HG03135 (cell line): Measurements from ENCODE around the gene SUFU.
"Not testable (repeated sequence)": the region's sequence is repeated elsewhere in the genome, so short reads cannot be mapped to it uniquely, and the experiment has no call there.

Experiments
- ATAC-seq: cut with Tn5 transposase; IDR thresholded peaks from one replicate; pipeline ENCODE4 v1.9.1; 2021; ENCODE audit warnings: mild to moderate bottlenecking, moderate library complexity; ENCODE audit not compliant: unreplicated experiment

SUFU gene

DNA sequence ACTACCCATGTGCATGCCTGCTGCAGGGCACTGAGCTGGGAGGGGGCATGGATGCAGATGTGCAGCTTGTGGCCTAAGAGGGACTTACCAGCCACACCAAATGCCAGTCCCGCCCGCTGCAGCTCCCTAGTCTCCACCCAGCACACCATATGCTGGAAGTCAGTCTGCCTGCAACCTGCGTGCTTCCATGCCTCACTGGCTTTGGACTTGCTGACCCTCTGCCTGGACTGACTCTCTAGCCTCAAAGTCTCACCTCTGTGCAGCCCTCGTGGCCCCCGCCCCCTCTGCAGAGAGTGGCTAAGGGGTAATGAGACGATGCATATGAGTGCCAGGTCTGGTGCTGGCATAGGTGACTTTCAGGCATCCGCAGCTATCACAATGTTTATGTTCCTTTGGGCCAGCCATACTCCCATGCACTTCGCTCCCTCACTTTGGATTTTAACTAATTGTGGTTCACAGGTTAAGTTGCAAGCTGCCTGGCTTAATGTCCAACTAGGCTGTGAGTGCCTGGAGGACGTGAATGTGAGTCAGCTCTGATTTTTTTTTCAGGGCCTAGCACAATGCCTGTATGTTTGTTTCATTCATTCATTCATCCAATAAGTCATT lies 162.2 kb downstream of the SUFU start:
- ATAC-seq, result no peak

DNA sequence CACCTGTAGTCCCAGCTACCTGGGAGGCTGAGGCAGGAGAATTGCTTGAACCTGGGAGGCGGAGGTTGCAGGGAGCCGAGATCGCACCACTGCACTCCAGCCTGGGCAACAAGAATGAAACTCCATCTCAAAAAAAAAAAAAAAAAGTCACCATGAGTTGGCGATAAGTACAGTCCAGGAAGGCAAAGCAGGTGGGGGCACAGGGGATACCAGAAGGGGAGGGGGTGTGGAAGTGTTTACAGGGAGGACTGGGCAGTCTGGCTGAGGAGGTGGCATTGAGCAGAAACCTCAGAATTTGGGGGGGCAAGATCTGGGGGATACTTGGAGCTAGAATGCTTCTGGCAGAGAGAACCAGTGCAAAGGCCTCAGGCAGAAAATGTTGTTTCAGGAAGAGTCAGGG lies 163.6 kb downstream of the SUFU start:
- not testable (repeated sequence) for ATAC-seq

DNA sequence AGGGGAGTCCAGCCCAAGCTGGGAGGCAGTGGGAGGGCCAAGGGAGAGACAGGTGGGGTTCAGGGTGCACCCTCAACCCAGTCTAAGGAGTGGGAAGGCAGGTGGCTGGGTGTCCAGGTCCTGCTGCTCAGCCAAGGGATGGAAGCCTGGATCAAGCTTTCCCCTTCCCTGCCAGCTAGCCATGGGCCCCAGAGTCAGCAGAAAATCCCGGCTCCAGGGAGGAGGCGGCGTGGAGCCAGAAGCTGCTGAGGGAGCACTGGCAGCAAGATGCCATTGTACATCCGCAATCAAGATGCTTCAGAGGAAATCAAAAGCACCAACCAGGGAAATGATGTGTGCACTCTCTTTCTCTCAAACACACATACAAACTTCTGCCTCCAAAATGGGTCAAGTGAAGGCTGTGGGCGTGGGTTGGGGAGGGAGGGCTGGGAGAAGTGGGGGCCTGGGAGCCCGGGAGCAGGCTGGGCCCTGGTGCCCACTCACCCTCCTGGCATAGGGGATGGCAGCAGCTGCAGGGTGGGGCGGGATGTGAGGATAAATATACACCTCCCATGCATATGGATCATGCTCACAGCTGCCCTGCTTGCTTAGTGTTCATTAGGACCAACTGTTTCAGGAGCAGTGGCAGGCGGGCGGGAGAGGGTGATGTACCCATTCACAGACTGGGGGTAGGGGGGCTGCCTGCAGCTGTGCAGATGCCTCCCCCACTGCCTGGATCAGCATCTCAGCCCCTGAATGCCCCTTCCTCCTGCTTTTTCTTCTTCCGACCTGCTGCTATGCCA lies 164.7 kb downstream of the SUFU start:
- no peak for ATAC-seq

DNA sequence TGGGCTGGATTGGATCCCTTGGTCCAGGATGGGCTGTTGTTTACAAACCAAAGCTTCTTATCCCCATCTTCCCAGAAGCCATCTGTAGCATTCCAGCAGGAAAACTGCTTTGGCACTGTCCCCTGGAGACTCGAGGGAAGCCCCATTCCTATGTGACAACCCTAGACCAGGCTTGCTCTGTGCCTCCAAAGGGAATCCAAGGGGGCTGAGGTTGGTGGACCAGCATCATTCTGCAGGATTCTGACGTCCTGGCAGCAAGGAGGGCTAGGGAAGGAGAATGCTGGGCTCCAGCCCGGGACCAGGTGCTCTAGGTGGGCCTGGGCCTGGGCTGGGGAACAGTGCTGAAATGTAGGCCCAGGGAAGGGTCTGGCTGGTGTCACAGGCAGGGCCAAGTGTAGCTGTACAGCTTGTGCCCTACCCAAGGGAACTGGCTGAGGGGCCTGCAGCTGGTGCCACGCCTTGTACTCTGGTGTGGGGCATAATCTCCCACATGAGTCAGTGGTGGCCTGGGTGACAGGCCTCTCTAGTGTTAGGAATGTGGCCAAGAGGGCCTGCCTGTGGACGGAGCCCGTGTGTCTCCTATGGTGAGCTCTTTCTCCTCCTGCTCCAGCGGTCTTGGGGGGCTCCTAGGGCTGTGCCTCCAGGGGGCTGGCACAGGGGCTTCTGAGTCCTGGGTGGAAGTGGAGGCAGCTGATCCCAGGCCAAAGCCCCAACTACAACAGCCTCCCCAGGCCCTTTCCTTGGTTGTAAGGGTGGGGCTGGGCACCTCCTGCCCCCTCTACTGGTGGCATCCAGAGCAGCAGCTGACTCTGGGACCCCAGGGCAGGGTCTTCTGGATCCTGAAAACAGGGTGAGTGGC lies 165.7 kb downstream of the SUFU start:
- ATAC-seq, result no peak

DNA sequence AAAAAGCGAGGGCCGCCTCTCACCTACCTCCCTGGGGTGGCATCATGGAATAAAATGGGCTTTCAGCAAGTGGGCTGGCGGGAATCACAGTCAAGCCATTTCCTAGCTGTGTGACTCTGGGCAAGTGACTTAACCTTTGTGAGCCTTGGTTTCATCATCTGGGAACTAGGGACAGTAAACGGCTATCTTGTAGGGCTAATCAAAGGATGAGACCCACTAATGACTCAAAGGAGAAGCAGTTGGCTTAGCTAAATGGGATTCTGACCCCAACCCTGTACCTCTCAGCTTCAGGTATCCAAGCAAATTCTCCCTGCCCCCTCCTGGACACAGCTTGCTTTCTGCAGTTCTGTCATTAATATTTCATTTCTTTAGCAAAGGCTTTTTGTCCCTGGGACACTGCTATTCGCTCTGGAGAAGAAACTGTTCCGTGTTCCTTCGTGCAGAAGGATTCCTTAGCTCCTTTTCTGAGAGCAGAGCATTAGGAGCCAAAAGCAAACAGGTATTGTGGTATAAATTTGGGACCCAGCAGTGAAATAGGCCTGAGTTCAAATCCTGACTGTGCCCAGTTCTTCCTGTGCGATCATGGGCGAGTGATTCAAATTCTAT lies 166.4 kb downstream of the SUFU start:
- no peak for ATAC-seq

DNA sequence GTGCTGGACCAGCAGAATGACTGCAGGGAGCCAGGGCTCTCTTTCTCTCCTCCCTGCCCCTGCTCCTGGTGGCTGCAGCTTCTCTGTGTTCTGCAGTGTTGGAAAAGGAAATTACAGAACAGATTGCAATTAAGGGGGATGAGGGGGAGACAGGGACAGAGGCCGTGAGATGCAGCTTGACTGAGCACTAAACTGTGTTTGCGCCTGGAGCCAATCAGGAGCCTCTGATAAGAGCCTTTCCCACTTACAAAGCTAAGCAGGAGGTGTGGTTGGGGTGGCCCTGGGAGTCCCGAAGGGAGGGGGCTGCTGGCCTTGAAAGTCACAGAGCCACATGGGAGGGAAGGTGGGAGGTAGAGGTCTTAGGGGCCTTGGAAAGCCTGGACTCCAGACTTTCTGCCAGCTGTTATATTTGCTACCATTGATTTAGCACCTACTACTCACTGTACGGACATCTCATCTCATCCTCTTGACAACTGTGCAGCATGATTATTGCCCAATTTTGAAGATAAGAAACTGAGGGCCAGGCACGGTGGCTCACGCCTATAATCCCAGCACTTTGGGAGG lies 167.2 kb downstream of the SUFU start:
- ATAC-seq, result no peak

DNA sequence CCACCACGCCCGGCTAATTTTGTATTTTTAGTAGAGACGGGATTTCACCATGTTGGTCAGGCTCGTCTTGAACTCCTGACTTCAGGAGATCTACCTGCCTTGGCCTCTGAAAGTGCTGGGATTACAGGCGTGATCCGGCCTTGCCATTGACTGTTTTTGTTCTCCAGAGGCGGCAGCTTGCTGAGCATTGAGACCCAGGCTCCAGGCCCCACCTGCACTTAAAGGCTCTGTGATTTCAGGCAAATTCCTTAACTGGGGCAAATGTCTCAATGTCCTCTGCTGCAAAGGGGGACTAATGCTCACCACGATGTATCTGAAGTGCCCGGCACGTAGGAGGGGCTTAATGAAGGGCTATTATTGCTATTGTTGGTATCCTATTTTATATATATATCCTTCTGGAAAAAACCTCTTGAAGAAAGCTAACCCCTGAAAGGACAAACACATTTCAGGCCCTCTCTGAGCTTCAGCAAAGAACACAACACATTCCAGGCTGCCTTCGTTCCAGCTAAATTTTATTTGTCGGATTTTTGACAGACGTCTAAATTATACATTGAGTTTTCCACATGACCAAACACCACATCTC lies 169.6 kb downstream of the SUFU start:
- no peak for ATAC-seq

DNA sequence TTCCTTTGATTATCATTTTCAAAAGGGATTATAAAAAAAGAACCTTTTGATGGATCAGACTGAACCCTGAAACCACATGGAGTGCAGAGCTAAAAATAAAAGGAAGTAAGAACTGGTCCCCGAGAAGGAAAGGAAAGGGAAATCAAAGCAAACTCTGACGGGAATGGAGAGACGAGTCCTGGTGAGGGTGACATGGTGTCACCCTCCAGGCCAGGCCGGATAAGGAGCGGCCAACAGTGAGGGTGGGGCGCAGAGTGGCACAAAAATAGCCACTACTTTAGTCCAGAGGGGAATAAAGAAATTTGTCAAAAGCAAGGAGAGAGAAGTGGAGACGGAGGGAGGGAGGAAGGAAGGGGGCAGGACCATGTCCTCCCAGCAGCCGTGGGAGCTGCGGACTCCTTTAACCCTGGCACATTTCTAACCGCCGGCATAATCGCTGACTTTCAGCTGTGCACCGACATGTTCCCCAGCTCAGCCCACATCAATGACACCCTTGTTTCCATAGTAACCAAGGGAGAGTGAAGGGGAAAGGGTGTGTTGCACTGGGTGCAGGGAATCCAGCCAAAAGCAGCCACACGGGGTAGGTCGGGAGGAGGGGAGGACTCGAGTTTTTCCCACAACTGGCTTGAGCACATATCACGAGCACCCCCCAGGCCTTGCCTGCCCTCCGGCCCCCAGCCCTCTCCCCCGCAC lies 170.2 kb downstream of the SUFU start:
- no peak for ATAC-seq

DNA sequence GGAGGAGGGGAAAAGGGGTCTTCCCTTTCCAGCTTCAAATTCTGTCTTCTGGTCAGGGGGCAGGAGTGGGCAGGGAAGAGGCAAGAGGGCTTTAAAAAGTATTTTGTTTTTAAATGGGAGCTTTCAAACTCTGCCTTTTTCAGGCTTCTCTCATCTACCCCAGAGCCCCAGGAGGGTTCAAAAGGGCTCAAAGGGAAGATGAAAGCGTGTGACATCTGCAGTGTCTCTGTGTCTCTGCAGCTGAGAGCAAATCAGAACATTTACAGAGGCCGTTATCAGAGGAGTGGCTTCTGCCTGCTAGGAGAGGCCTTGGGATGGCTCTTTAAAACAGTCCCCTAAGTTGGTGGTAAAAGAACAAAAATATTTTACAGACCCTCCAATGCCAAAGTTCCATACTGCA lies 170.8 kb downstream of the SUFU start:
- ATAC-seq, result no peak

DNA sequence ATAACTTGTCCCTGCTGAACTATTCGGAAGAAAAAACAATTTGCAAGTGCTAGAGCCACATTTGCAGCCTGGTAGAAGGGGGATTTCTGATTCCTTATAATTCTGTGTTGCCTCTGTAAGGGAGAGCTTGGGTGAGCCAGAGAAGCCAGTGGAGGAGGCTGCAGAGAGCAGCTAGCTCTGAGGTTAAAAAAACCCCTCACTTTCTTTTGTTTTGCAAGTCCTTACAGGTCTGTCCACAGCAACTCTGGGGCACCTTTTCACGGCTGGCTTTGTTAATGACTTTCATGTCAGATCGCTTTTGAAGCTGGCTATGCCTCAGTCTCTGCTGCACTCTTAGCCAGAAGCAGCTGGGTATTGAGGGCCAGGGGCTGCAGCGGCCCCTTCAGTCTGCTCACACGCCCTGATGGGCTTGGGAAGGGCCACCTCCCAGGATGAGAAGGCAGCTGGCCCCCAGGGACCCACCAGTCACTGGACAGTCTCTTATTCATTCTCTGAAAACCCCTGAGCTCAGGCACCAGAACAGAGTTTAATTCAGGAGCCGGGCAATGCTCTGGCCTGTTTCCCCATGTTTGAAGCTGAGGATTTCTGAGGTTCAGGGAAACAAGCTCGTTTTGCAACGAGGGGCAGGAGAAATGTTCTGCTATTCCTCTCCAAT lies 171.4 kb downstream of the SUFU start:
- no peak for ATAC-seq

DNA sequence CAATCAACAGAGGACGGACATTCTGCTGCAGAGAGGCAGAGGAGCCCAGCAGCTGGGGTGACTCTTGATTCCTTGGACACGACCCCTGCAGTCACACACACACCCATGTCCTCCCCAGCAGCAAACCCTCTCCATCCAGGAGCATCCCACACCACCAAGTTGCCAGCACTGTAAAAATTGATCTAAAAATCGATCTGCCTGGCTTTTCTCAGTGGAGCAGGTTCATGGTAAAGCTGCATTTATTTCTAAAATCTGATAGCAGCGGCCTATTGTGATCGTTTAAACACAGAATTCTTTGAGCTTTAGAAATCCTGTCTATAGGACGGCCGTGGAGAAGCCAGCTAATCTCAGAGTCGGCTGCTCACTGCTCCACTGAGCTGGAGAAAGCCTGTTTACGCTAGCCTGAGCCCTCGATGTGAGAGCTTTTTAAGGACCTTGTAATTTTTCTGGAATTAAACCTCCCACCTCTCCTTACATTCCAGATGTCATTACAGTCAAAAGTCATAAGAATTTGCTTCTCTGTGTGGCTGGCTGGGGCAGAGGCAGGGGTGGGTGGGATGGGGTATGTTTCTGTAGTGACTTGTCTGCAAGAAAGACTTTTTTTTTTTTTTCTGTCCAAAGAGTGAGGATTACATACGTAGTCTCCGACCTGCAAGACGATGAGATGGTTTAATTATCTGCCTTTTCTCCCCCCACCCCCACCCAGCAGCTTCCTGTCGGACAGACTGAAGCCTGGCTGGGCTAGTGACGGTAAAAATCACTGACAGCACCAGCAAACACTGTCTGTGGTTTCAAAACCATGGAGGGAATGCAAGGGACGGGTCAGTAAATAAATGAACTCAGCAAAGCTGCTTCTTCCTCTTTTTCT lies 172.1 kb downstream of the SUFU start:
- no peak for ATAC-seq

DNA sequence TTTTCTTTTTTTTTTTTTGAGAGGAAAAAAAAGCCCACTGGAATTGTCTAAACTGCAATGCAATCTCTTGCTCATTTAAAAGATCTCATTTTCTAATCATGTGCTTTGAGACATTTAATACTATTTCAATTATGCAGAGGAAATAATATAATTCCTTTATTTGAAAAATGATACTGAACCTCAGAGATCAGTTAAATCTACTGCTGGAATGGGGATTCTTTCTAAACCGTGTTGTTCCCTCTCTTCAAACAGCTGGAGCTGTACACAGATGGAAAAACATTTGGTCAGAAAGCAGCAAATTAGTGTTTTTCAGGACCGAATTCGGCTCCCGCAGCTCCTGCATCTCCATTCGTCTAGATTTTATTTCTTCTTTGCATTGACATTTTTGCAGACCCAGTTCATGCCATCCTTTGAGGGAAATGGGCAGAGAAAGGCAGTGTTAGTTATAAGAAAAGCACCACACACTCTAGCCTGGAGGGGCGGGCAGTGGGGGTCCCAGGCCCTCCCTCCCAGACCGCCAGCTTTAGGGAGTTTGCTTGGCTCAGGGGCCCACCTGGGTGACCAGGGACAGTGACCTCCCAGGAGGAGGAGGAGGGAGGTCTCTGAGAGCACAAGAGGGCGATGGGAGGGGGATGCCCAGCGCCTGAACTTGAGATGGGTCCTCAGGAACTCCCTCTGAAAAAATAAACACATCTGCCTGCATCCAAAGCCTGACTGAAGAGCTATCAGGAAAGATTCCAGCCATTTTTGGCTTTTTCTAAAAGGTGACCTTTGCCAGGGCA lies 173.0 kb downstream of the SUFU start:
- no peak for ATAC-seq

DNA sequence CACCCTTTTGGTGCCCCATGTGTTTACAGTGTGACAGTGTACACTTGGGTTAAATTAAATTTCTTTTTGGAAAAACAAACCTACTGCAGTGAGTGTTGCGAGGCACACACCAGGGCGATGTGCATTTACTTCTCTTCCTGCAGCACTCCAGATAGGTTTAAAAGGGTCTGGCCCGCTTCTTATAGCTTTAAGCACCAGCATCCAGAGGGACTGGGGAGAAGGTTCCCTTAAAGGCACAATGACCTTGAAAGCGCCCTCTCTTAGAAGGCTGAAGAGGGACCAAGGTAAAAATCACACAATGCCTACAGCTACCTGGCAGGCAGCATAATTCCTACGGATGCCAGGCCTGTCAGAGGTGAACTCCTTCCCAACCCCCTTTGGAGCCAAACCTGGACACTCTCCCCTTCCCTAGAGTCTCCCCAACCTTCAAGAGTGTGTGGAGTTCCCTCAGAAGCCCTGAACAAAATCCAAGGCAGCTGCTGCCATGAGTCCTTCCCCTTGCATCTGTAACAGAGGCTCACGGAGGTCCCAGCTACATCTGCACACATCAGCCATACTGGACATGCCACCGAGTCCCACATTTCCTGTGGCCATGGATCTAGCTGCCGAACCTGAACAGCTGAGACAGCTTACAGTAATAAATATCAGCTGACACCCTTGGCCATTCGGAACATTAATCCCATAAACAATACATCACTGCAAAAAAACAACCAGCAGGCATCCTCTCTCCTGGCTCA lies 173.7 kb downstream of the SUFU start:
- ATAC-seq, result no peak

DNA sequence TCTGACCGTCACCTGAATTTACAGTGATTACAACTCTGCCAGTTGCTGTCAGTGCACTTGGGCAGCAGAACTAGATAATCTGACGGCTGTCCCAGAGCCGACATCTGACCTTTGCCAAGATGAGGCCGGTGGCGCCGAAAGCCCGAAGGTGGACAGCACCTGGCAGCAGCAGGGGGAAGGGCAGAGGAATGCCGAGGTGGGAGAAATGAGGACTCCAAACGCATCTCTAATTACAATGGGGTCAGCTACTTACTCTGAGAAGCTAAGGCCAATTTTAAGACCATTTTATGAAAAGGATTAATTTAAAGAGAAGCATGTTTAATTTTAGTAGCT lies 174.3 kb downstream of the SUFU start:
- no peak for ATAC-seq

DNA sequence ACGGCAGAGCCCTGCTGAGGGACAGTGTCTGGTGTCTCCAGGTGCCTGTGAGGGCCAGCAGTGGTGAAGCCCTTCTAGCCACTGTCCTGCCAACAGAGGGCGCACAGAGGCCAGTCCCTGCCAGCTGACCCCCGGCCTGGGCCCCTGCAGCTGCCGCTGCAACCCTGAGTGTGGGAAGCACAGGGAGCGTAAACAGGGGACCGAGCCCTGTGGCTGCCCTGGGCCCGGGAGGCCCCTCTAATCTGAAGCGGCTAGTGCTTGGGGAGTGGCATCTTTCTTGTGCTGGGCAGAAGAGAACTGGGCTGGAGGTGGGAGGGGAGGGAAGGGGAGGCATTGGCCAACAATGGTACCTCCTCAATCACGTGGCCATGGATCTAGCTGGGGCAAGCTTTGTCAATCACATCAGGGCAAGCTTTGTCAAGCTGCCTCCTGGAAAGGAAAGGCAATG lies 175.1 kb downstream of the SUFU start:
- no peak for ATAC-seq

DNA sequence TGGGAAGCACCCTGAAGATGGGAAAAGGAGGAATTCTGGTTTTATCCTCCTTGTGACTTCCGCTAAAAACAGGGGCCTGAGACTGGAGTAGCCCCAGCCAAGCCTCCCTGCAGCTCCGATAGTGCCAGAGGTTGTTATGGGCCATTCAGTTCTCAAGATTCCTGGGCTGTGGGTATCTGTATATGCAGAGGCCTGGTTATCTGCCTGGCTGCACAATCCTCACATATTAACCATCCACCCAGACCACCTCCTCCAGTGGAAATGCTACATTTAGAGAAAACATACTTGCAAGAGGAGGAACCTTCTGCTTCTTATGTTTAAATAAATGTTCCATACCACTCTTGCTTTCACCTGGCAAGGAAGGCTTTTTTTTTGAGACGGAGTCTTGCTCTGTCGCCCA lies 175.8 kb downstream of the SUFU start:
- ATAC-seq, result no peak

DNA sequence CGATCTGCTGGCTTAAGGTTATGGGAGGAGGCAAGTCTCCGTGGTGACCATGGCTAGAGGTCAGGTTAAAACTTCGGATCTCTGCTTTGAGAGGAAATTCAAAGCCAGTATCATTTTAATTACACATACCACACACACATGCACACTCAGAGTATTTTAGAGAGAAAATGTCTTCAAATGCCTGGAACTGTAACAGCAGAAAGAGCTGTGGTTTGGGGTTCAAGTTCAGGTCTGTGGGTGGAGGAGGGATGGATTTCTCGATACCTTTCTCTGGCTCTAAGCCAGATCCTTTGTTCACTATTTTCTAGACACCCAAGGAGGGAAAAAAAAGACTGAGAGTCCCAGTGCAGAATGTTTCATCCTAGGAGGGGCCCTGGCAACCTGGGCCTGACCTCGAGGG lies 177.9 kb downstream of the SUFU start:
- no peak for ATAC-seq
